Bone marrow (tissue), 2 donors: ENCODE data around the gene PTPRK.
"Not testable (repeated sequence)": the region's sequence is repeated elsewhere in the genome, so short reads cannot be mapped to it uniquely, and the experiment has no call there.

Source experiments
- DNase-seq, 2 donors: peaks; one replicate each; lab custom pipeline; 2025; lab: John Stamatoyannopoulos, UW

PTPRK gene

GRCh38 chr6:128491100-128491581, 29.3 kb downstream of the PTPRK start:
- DNase-seq, result no peak

- DNase-seq, result no peak
Observed at GRCh38 chr6:128487746-128488145, 32.7 kb downstream of the PTPRK start.

GRCh38 chr6:128487055-128487454, 33.3 kb downstream of the PTPRK start:
- DNase-seq, result no peak

GRCh38 chr6:128486580-128486979, 33.8 kb downstream of the PTPRK start:
- DNase-seq, result not testable (repeated sequence)

GRCh38 chr6:128483472-128484135, 36.8 kb downstream of the PTPRK start:
- DNase-seq, result no peak

GRCh38 chr6:128482642-128483041, 37.8 kb downstream of the PTPRK start:
- DNase-seq, result no peak

GRCh38 chr6:128479991-128480390, 40.4 kb downstream of the PTPRK start:
- DNase-seq, result no peak

GRCh38 chr6:128479048-128479666, 41.2 kb downstream of the PTPRK start:
- DNase-seq, result no peak

- no peak for DNase-seq
Observed at GRCh38 chr6:128478230-128479047, 42.0 kb downstream of the PTPRK start.

GRCh38 chr6:128474933-128475332, 45.5 kb downstream of the PTPRK start:
- no peak for DNase-seq

GRCh38 chr6:128474481-128474880, 45.9 kb downstream of the PTPRK start:
- DNase-seq, result no peak

- DNase-seq, result no peak
Observed at GRCh38 chr6:128471907-128472306, 48.5 kb downstream of the PTPRK start.

- no peak for DNase-seq
Observed at GRCh38 chr6:128465368-128466343, 54.7 kb downstream of the PTPRK start.

- no peak for DNase-seq
Observed at GRCh38 chr6:128464790-128465189, 55.6 kb downstream of the PTPRK start.

- DNase-seq, result no peak
Observed at GRCh38 chr6:128463942-128464341, 56.5 kb downstream of the PTPRK start.

GRCh38 chr6:128461501-128461900, 58.9 kb downstream of the PTPRK start:
- DNase-seq, result no peak

GRCh38 chr6:128456510-128457230, 63.7 kb downstream of the PTPRK start:
- DNase-seq, result no peak

- DNase-seq, result no peak
Observed at GRCh38 chr6:128455959-128456358, 64.4 kb downstream of the PTPRK start.

GRCh38 chr6:128452713-128453112, 67.7 kb downstream of the PTPRK start:
- no peak for DNase-seq

- DNase-seq, result no peak
Observed at GRCh38 chr6:128446497-128446896, 73.9 kb downstream of the PTPRK start.

GRCh38 chr6:128443553-128443952, 76.8 kb downstream of the PTPRK start:
- DNase-seq, result no peak
